GM12801 (cell line): ENCODE measurements around the gene GARNL3.

Source experiments
- CTCF ChIP-seq: IDR thresholded peaks from one replicate; pipeline ENCODE4 v1.5.1; 2011; ENCODE audit warnings: control low read depth; ENCODE audit not compliant: insufficient read length; ENCODE audit errors: extremely low read depth

The GARNL3 gene

GRCh38 chr9:127241354-127241753 is 23.2 kb upstream of the GARNL3 start:
- no peak for TF ChIP-seq CTCF

GRCh38 chr9:127244609-127245601 is 19.7 kb upstream of the GARNL3 start:
- TF ChIP-seq CTCF, result no peak

- TF ChIP-seq CTCF, result no peak
Observed at GRCh38 chr9:127245637-127246164, 18.9 kb upstream of the GARNL3 start.

GRCh38 chr9:127248241-127248640 is 16.3 kb upstream of the GARNL3 start:
- no peak for TF ChIP-seq CTCF

- no peak for TF ChIP-seq CTCF
Observed at GRCh38 chr9:127249877-127250276, 14.7 kb upstream of the GARNL3 start.

- TF ChIP-seq CTCF, result no peak
Observed at GRCh38 chr9:127250896-127251391, 13.6 kb upstream of the GARNL3 start.

GRCh38 chr9:127252410-127253318 is 11.9 kb upstream of the GARNL3 start:
- no peak for TF ChIP-seq CTCF
